ENCODE results near the gene SLC1A3. TPM values are rescaled to one million over a fixed set of nuclear protein-coding genes. Genes with fewer than 3 reads are reported as not detected.

The SLC1A3 gene
- total and polyA plus RNA-seq, 10 of the 15 experiments (the other 5 are each of a cell fraction or from before 2014, with no cell fraction given): 0.23 to 4.4 (median 3.3) TPM

- TF ChIP-seq CBFB (IDR thresholded peaks at IDR 0.05; ENCODE audit: low read depth) (peak; percentile 60; the same call in 1 of the 2 replicates), NRF1 (conservative IDR thresholded peaks at IDR 0.05; ENCODE audit: low read depth, low read length) (no peak), GABPA (IDR thresholded peaks at IDR 0.05; ENCODE audit: low read depth) (no peak), SKIL (IDR thresholded peaks at IDR 0.05; ENCODE audit: low read depth, poor library complexity, severe bottlenecking) (no peak), POLR2A (IDR thresholded peaks at IDR 0.05; ENCODE audit: low read depth, low read length) (peak; percentile 92), RELA (IDR thresholded peaks at IDR 0.05; ENCODE audit: borderline replicate concordance, partially characterized antibody) (no peak), BRCA1 (IDR thresholded peaks at IDR 0.05; ENCODE audit: low read depth, low read length) (no peak), SIN3A (IDR thresholded peaks at IDR 0.05; ENCODE audit: low read depth, low read length) (peak; percentile 73; the same call in 1 of the 2 replicates), E4F1 (IDR thresholded peaks at IDR 0.05; ENCODE audit: borderline replicate concordance, partially characterized antibody) (no peak), MEF2A (IDR thresholded peaks at IDR 0.05; ENCODE audit: insufficient read depth, low read depth, low read length) (no peak), ZNF592 (IDR thresholded peaks at IDR 0.05) (no peak), DPF2 (IDR thresholded peaks at IDR 0.05) (peak; percentile 94; the same call in 1 of the 2 replicates), ZNF24 (IDR thresholded peaks at IDR 0.05) (no peak), NKRF (conservative IDR thresholded peaks at IDR 0.05) (no peak; the same call in 1 of the 2 replicates), NFXL1 (IDR thresholded peaks at IDR 0.05; ENCODE audit: borderline replicate concordance) (no peak), MAX (IDR thresholded peaks at IDR 0.05; ENCODE audit: low read depth, low read length) (peak; percentile 93), CHD1 (IDR thresholded peaks at IDR 0.05; ENCODE audit: low read depth, low read length) (no peak), ESRRA (IDR thresholded peaks at IDR 0.05; ENCODE audit: low read length) (no peak), SMAD5 (IDR thresholded peaks at IDR 0.05; ENCODE audit: low read depth) (peak; percentile 68; the same call in 1 of the 2 replicates)
Observed at GRCh38 chr5:36724467-36725332, 118.3 kb downstream of the SLC1A3 start (continued).
